ENCODE data around the gene GYG1. TPM values are rescaled to one million over a fixed set of nuclear protein-coding genes. Genes with fewer than 3 reads are reported as not detected.

GYG1 gene
- total RNA-seq, 4 donors from 2014 or later: 19.8 to 89.8 (median 35.3) TPM

- in situ Hi-C loops (cut with MboI; ENCODE audit: low pct_ligation_motif_present in 1 of 4, low pct_unique_long_range_greater_than_20kb in 1 of 4, low sequenced_read_pairs in 3 of 4): loop anchor here in 3 of 4 donors (5.0 to 25.0 kb wide), 3 partner anchors 87 to 562 kb away; no protein-coding TSS in a partner anchor
- no peak for DNase-seq
- Histone ChIP-seq H3K36me3 (no peaks in the 10 kb centered on the region), H3K9me3 (no peaks in the 10 kb centered on the region), H3K27me3 (no peaks in the 10 kb centered on the region), H3K4me1 (peaks cover 3 to 12% (median 6%) of the 10 kb centered on the region in 4 donors), H3K4me3 (no peak overlapping the region), H3K27ac (peak overlapping the region in 3 of 4 donors; percentile 48 to 80 (median 74))
- TF ChIP-seq CTCF (IDR thresholded peaks at IDR 0.05) (no peak), POLR2A (IDR thresholded peaks at IDR 0.05) (no peak), POLR2AphosphoS5 (IDR thresholded peaks at IDR 0.05) (peak in 2 of 3 donors; percentile 15 to 65), EP300 (IDR thresholded peaks at IDR 0.05; ENCODE audit: low read depth) (no peak)
- intact Hi-C loops (cut with DNase I; ENCODE audit: low total_unique reads): loop anchor here (5.0 to 10.0 kb wide), 2 partner anchors 87 to 574 kb away; no protein-coding TSS in a partner anchor
- WGBS, 2 donors (ENCODE audit: low coverage in 1 of 2): 64 to 75% methylated on average over 7 to 8 of the region's 8 CpGs
These were observed 42.3 kb upstream of the GYG1 start for GRCh38 chr3:148948913-148949657.

- WGBS, 2 donors (ENCODE audit: low coverage in 1 of 2): 67 to 73% methylated on average over 1 of the region's 1 CpG
- H3K36me3 ChIP-seq: no peaks in the 10 kb centered on the region
- intact Hi-C loops (cut with DNase I; ENCODE audit: low total_unique reads): no loop called here
- peaks cover 3 to 16% (median 6%) of the 10 kb centered on the region in 4 donors for H3K4me1 ChIP-seq
- DNase-seq: no peak
- H3K27ac ChIP-seq: peak overlapping the region; percentile 68 to 80 (median 72)
- no peaks in the 10 kb centered on the region for H3K9me3 ChIP-seq
- H3K27me3 ChIP-seq: no peaks in the 10 kb centered on the region
- TF ChIP-seq EP300 (IDR thresholded peaks at IDR 0.05; ENCODE audit: low read depth) (no peak), CTCF (IDR thresholded peaks at IDR 0.05) (peak in 2 of 5 experiments; percentile 7 to 9), POLR2AphosphoS5 (IDR thresholded peaks at IDR 0.05) (no peak), POLR2A (IDR thresholded peaks at IDR 0.05) (no peak)
- H3K4me3 ChIP-seq: no peak overlapping the region
- in situ Hi-C loops (cut with MboI; ENCODE audit: low pct_ligation_motif_present in 1 of 4, low pct_unique_long_range_greater_than_20kb in 1 of 4, low sequenced_read_pairs in 3 of 4): loop anchor here in 3 of 4 donors (5.0 to 25.0 kb wide), 5 partner anchors 161 to 536 kb away; no protein-coding TSS in a partner anchor
These were observed 40.5 kb upstream of the GYG1 start for GRCh38 chr3:148950806-148951205.

GRCh38 chr3:148951599-148952361 is 39.6 kb upstream of the GYG1 start:
- Histone ChIP-seq H3K4me3 (no peak overlapping the region), H3K36me3 (no peaks in the 10 kb centered on the region), H3K4me1 (peaks cover 3 to 23% (median 10%) of the 10 kb centered on the region in 4 donors), H3K27ac (peak overlapping the region; percentile 68 to 80 (median 72)), H3K9me3 (no peaks in the 10 kb centered on the region), H3K27me3 (no peaks in the 10 kb centered on the region)
- WGBS, 2 donors (ENCODE audit: low coverage in 1 of 2): 66 to 69% methylated on average over 3 to 4 of the region's 4 CpGs
- TF ChIP-seq EP300 (IDR thresholded peaks at IDR 0.05; ENCODE audit: low read depth) (peak; percentile 61), POLR2AphosphoS5 (IDR thresholded peaks at IDR 0.05) (peak; percentile 17 to 45 (median 34)), CTCF (IDR thresholded peaks at IDR 0.05) (no peak), POLR2A (IDR thresholded peaks at IDR 0.05) (no peak)
- in situ Hi-C loops (cut with MboI; ENCODE audit: low pct_ligation_motif_present in 1 of 4, low pct_unique_long_range_greater_than_20kb in 1 of 4, low sequenced_read_pairs in 3 of 4): loop anchor here in 3 of 4 donors (5.0 to 25.0 kb wide), 5 partner anchors 161 to 536 kb away; no protein-coding TSS in a partner anchor
- no peak for DNase-seq
- intact Hi-C loops (cut with DNase I; ENCODE audit: low total_unique reads): no loop called here

- no peaks in the 10 kb centered on the region for H3K36me3 ChIP-seq
- no peak overlapping the region for H3K4me3 ChIP-seq
- H3K27me3 ChIP-seq: no peaks in the 10 kb centered on the region
- H3K27ac ChIP-seq: peak overlapping the region in 3 of 4 donors; percentile 46 to 91 (median 80)
- peaks cover 0 to 20% (median 4%) of the 10 kb centered on the region in 4 donors for H3K4me1 ChIP-seq
- no peaks in the 10 kb centered on the region for H3K9me3 ChIP-seq
- TF ChIP-seq CTCF (IDR thresholded peaks at IDR 0.05) (no peak), POLR2A (IDR thresholded peaks at IDR 0.05) (no peak), EP300 (IDR thresholded peaks at IDR 0.05; ENCODE audit: low read depth) (no peak), POLR2AphosphoS5 (IDR thresholded peaks at IDR 0.05) (no peak)
- DNase-seq: no peak
- in situ Hi-C loops (cut with MboI; ENCODE audit: low pct_ligation_motif_present in 1 of 4, low pct_unique_long_range_greater_than_20kb in 1 of 4, low sequenced_read_pairs in 3 of 4): loop anchor here in 3 of 4 donors (5.0 to 25.0 kb wide), 5 partner anchors 159 to 534 kb away; no protein-coding TSS in a partner anchor
- intact Hi-C loops (cut with DNase I; ENCODE audit: low total_unique reads): no loop called here
These were observed 38.2 kb upstream of the GYG1 start for GRCh38 chr3:148953094-148953493.
